ENCODE results near the gene SNAP25.

The SNAP25 gene

GRCh38 chr20:10218536-10219451, at the start of gene SNAP25:
Gene SNAP25, plus strand, starts transcription at chr20:10218830. Its CDS starts 56,662 bp downstream, at chr20:10275492.
- DNase-seq (ENCODE audit: insufficient read length, low spot score) (peak; percentile 57), FAIRE-seq (no peak)
- no peak for TF ChIP-seq POLR2A (IDR thresholded peaks at IDR 0.05; ENCODE audit: low read depth, low read length)

- FAIRE-seq (no peak), DNase-seq (ENCODE audit: insufficient read length, low spot score) (no peak)
- TF ChIP-seq POLR2A (IDR thresholded peaks at IDR 0.05; ENCODE audit: low read depth, low read length), result no peak
These were observed 48.9 kb upstream of the SNAP25 start for GRCh38 chr20:10169752-10170151.

- no peak for DNase-seq (ENCODE audit: insufficient read length, low spot score)
- FAIRE-seq, result no peak
- TF ChIP-seq POLR2A (IDR thresholded peaks at IDR 0.05; ENCODE audit: low read depth, low read length), result no peak
These were observed 48.4 kb upstream of the SNAP25 start for GRCh38 chr20:10170261-10170660.

GRCh38 chr20:10171864-10172751, 46.5 kb upstream of the SNAP25 start:
- FAIRE-seq (no peak), DNase-seq (ENCODE audit: insufficient read length, low spot score) (peak; percentile 84)
- no peak for TF ChIP-seq POLR2A (IDR thresholded peaks at IDR 0.05; ENCODE audit: low read depth, low read length)

GRCh38 chr20:10172998-10173655, 45.5 kb upstream of the SNAP25 start:
- DNase-seq (ENCODE audit: insufficient read length, low spot score), result no peak
- no peak for FAIRE-seq
- TF ChIP-seq POLR2A (IDR thresholded peaks at IDR 0.05; ENCODE audit: low read depth, low read length), result no peak

- TF ChIP-seq POLR2A (IDR thresholded peaks at IDR 0.05; ENCODE audit: low read depth, low read length), result no peak
- FAIRE-seq (no peak), DNase-seq (ENCODE audit: insufficient read length, low spot score) (no peak)
These were observed 44.2 kb upstream of the SNAP25 start for GRCh38 chr20:10174400-10174799.

- no peak for FAIRE-seq
- TF ChIP-seq POLR2A (IDR thresholded peaks at IDR 0.05; ENCODE audit: low read depth, low read length), result no peak
- no peak for DNase-seq (ENCODE audit: insufficient read length, low spot score)
These were observed 41.3 kb upstream of the SNAP25 start for GRCh38 chr20:10177326-10177725.

GRCh38 chr20:10178091-10178490, 40.5 kb upstream of the SNAP25 start:
- no peak for FAIRE-seq

GRCh38 chr20:10178727-10179313, 39.8 kb upstream of the SNAP25 start:
- TF ChIP-seq POLR2A (IDR thresholded peaks at IDR 0.05; ENCODE audit: low read depth, low read length), result no peak
- FAIRE-seq (no peak), DNase-seq (ENCODE audit: insufficient read length, low spot score) (no peak)

More at GRCh38 chr20:10178091-10178490, 40.5 kb upstream of the SNAP25 start:
- TF ChIP-seq POLR2A (IDR thresholded peaks at IDR 0.05; ENCODE audit: low read depth, low read length), result no peak
- DNase-seq (ENCODE audit: insufficient read length, low spot score), result no peak

GRCh38 chr20:10179574-10180298, 38.9 kb upstream of the SNAP25 start:
- TF ChIP-seq POLR2A (IDR thresholded peaks at IDR 0.05; ENCODE audit: low read depth, low read length), result no peak
- DNase-seq (ENCODE audit: insufficient read length, low spot score), result no peak
- FAIRE-seq, result no peak

- FAIRE-seq, result no peak
- DNase-seq (ENCODE audit: insufficient read length, low spot score), result no peak
- TF ChIP-seq POLR2A (IDR thresholded peaks at IDR 0.05; ENCODE audit: low read depth, low read length), result no peak
These were observed 37.9 kb upstream of the SNAP25 start for GRCh38 chr20:10180651-10181235.

GRCh38 chr20:10185741-10186558, 32.7 kb upstream of the SNAP25 start:
- FAIRE-seq (no peak), DNase-seq (ENCODE audit: insufficient read length, low spot score) (no peak)
- no peak for TF ChIP-seq POLR2A (IDR thresholded peaks at IDR 0.05; ENCODE audit: low read depth, low read length)

Measured in H54 (cell line).